MM.1S (cell line): Measurements from ENCODE around the gene ZNF438.

ENCODE experiments used
- DNase-seq: peaks from one replicate; pipeline ENCODE4 v3.0.0-alpha.2; 2015
- H2AFZ ChIP-seq: fragments of 300-600 bp; sonication (generic); 2 replicates; pipeline ENCODE4 v1.6.0; 2016; ENCODE audit warnings: antibody characterized with exemption, low read length
- H3F3A ChIP-seq: fragments of 300-600 bp; sonication (generic); 2 replicates; pipeline ENCODE4 v1.6.1; 2016; ENCODE audit warnings: mild to moderate bottlenecking, antibody characterized with exemption, low read length, moderate library complexity, mixed read lengths; ENCODE audit not compliant: insufficient read depth
- H3K27ac ChIP-seq: fragments of 300-600 bp; sonication (generic); 2 replicates; pipeline ENCODE4 v1.5.1; 2016; ENCODE audit warnings: mild to moderate bottlenecking, low read length
- H3K27me3 ChIP-seq: fragments of 300-600 bp; sonication (generic); replicated peaks from 2 replicates; pipeline ENCODE4 v1.6.0; 2016; ENCODE audit warnings: low read length; ENCODE audit not compliant: insufficient read depth
- H3K36me3 ChIP-seq: fragments of 300-600 bp; sonication (generic); replicated peaks from 2 replicates; pipeline ENCODE4 v1.6.1; 2016; ENCODE audit warnings: mild to moderate bottlenecking, low read length, mixed read lengths; ENCODE audit not compliant: insufficient read depth
- H3K4me1 ChIP-seq: fragments of 300-600 bp; sonication (generic); 2 replicates; pipeline ENCODE4 v1.6.1; 2016; ENCODE audit warnings: low read length, mixed read lengths
- H3K4me2 ChIP-seq: fragments of 300-600 bp; sonication (generic); 2 replicates; pipeline ENCODE4 v1.6.0; 2016; ENCODE audit warnings: low read depth, low read length
- H3K4me3 ChIP-seq: fragments of 300-600 bp; sonication (generic); 2 replicates; pipeline ENCODE4 v1.5.1; 2016; ENCODE audit warnings: low read length, mixed read lengths
- H3K79me2 ChIP-seq: fragments of 300-600 bp; sonication (generic); 2 replicates; pipeline ENCODE4 v1.6.1; 2016; ENCODE audit warnings: mixed run types, low read length, mixed read lengths
- H3K9ac ChIP-seq: fragments of 300-600 bp; sonication (generic); 2 replicates; pipeline ENCODE4 v1.6.1; 2016; ENCODE audit warnings: low read length, mixed read lengths
- H3K9me2 ChIP-seq: fragments of 300-600 bp; sonication (generic); replicated peaks from 2 replicates; pipeline ENCODE4 v1.6.1; 2016; ENCODE audit warnings: mild to moderate bottlenecking, low read length, mixed read lengths; ENCODE audit not compliant: insufficient read depth
- H3K9me3 ChIP-seq: fragments of 300-600 bp; sonication (generic); replicated peaks from 2 replicates; pipeline ENCODE4 v1.6.1; 2016; ENCODE audit warnings: mild to moderate bottlenecking, low read length, mixed read lengths; ENCODE audit not compliant: insufficient read depth
- H4K20me1 ChIP-seq: fragments of 300-600 bp; sonication (generic); 2 replicates; pipeline ENCODE4 v1.6.1; 2016; ENCODE audit warnings: mild to moderate bottlenecking, low read length, moderate library complexity, mixed read lengths; ENCODE audit not compliant: insufficient read depth
- EZH2 ChIP-seq: fragments of 300-600 bp; sonication (generic); optimal IDR thresholded peaks from 2 replicates; pipeline ENCODE3; 2017; ENCODE audit warnings: low read depth, mild to moderate bottlenecking, antibody characterized with exemption, low read length, mixed read lengths
- EZH2phosphoT487 ChIP-seq: fragments of 300-600 bp; sonication (generic); IDR thresholded peaks from 2 replicates; pipeline ENCODE4 v1.6.1; 2018; ENCODE audit warnings: antibody characterized with exemption, low read length
- TF ChIP-seq, protein P1 (sequence below): fragments of 300-600 bp; sonication (generic); IDR thresholded peaks from 2 replicates; pipeline ENCODE4 v1.5.1; 2016; ENCODE audit warnings: antibody characterized with exemption, low read length, mixed read lengths

The ZNF438 gene

GRCh38 chr10:30831426-30831825, 200.2 kb downstream of the ZNF438 start:
- no peak overlapping the region for H3K9ac ChIP-seq
- H3K9me2 ChIP-seq: no peaks in the 10 kb centered on the region
- no peak overlapping the region for H2AFZ ChIP-seq
- DNase-seq: no peak
- H3K9me3 ChIP-seq: no peaks in the 10 kb centered on the region
- TF ChIP-seq EZH2 (no peak), EZH2phosphoT487 (no peak)
- TF ChIP-seq, protein P1, sequence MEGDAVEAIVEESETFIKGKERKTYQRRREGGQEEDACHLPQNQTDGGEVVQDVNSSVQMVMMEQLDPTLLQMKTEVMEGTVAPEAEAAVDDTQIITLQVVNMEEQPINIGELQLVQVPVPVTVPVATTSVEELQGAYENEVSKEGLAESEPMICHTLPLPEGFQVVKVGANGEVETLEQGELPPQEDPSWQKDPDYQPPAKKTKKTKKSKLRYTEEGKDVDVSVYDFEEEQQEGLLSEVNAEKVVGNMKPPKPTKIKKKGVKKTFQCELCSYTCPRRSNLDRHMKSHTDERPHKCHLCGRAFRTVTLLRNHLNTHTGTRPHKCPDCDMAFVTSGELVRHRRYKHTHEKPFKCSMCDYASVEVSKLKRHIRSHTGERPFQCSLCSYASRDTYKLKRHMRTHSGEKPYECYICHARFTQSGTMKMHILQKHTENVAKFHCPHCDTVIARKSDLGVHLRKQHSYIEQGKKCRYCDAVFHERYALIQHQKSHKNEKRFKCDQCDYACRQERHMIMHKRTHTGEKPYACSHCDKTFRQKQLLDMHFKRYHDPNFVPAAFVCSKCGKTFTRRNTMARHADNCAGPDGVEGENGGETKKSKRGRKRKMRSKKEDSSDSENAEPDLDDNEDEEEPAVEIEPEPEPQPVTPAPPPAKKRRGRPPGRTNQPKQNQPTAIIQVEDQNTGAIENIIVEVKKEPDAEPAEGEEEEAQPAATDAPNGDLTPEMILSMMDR: no peak
- no peaks in the 10 kb centered on the region for H3K4me1 ChIP-seq
- no peaks in the 10 kb centered on the region for H3K79me2 ChIP-seq
- H3F3A ChIP-seq: no peaks in the 10 kb centered on the region
- H3K4me3 ChIP-seq: no peak overlapping the region
- no peak overlapping the region for H3K27ac ChIP-seq
- H3K27me3 ChIP-seq: no peaks in the 10 kb centered on the region
- no peak overlapping the region for H3K4me2 ChIP-seq
- no peaks in the 10 kb centered on the region for H4K20me1 ChIP-seq
- no peaks in the 10 kb centered on the region for H3K36me3 ChIP-seq

GRCh38 chr10:30830315-30831230, 201.1 kb downstream of the ZNF438 start:
- Histone ChIP-seq H4K20me1 (no peaks in the 10 kb centered on the region), H3K9me3 (no peaks in the 10 kb centered on the region), H3K4me1 (no peaks in the 10 kb centered on the region), H3K9ac (no peak overlapping the region), H3K36me3 (no peaks in the 10 kb centered on the region), H3K9me2 (no peaks in the 10 kb centered on the region), H3K27me3 (no peaks in the 10 kb centered on the region), H3F3A (no peaks in the 10 kb centered on the region), H3K4me3 (no peak overlapping the region), H3K79me2 (no peaks in the 10 kb centered on the region), H2AFZ (no peak overlapping the region), H3K27ac (no peak overlapping the region), H3K4me2 (no peak overlapping the region)
- DNase-seq: no peak
- TF ChIP-seq EZH2phosphoT487 (no peak), EZH2 (no peak)
- TF ChIP-seq, protein P1: no peak

GRCh38 chr10:30829901-30830300, 201.8 kb downstream of the ZNF438 start:
- H3K4me2 ChIP-seq: no peak overlapping the region
- no peaks in the 10 kb centered on the region for H4K20me1 ChIP-seq
- no peaks in the 10 kb centered on the region for H3F3A ChIP-seq
- no peaks in the 10 kb centered on the region for H3K36me3 ChIP-seq
- DNase-seq: no peak
- H2AFZ ChIP-seq: no peak overlapping the region
- no peaks in the 10 kb centered on the region for H3K27me3 ChIP-seq
- TF ChIP-seq, protein P1: no peak
- TF ChIP-seq EZH2phosphoT487: no peak
- TF ChIP-seq EZH2: no peak
- H3K9me2 ChIP-seq: no peaks in the 10 kb centered on the region
- no peak overlapping the region for H3K4me3 ChIP-seq
- H3K27ac ChIP-seq: no peak overlapping the region
- H3K9ac ChIP-seq: no peak overlapping the region
- H3K9me3 ChIP-seq: no peaks in the 10 kb centered on the region
- no peaks in the 10 kb centered on the region for H3K79me2 ChIP-seq
- no peaks in the 10 kb centered on the region for H3K4me1 ChIP-seq
